HFF-Myc (cell line): ENCODE measurements around the gene GLB1L2.

Experiments used
- DNase-seq: peaks from one replicate; pipeline ENCODE4 v3.0.0-alpha.2; 2011; ENCODE audit warnings: low read depth; ENCODE audit errors: extremely low read depth
- H3K4me3 ChIP-seq: replicated peaks from 2 replicates; pipeline ENCODE4 v1.5.1; 2011; ENCODE audit warnings: low read depth, mild to moderate bottlenecking, control low read depth, low read length
- CTCF ChIP-seq: IDR thresholded peaks from 2 replicates; pipeline ENCODE4 v1.5.1; 2012; ENCODE audit warnings: mild to moderate bottlenecking, low read depth, low read length, control low read depth; ENCODE audit errors: missing control alignments

GLB1L2 gene

DNA sequence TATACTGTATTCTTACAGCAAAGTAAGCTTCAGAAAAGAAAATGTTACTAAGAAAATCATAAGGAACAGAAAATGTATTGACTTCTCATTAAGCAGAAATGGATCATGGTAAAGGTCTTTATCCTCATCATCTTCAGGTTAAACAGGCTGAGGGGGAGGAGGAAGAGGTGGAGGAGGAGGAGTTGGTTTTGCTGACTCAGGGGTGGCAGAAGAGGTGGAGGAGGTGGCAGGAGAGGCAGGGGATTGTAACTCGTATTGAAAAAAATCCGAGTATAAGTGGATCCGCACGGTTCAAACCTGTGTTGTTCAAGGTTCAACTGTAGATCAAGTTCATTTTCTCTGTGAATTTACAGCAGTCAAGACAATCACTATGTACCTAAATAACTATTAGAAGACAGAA, 42.6 kb upstream of the GLB1L2 start:
- no peak overlapping the region for H3K4me3 ChIP-seq
- TF ChIP-seq CTCF: no peak
- DNase-seq: no peak

DNA sequence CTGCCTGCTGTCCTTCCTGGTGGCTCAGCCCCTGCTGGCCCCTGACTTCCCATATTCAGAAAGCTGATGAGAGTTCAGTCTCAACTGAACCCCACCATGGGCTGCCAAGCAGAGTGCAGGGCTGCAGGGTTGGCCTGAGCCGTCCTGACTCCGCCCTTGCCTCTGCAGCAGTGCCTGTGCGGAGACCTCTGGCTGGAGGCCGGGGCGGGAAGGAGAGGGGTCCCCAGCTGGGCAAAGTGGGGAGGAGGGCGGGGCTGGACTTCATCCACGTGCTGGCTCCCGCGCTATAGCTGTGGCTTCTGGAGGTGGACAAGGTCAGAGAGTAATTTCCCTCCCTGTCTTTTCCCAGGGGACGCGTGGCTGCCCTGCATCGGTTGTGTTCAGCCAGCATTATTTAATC, 42.0 kb upstream of the GLB1L2 start:
- DNase-seq: no peak
- TF ChIP-seq CTCF: no peak
- H3K4me3 ChIP-seq: no peak overlapping the region

DNA sequence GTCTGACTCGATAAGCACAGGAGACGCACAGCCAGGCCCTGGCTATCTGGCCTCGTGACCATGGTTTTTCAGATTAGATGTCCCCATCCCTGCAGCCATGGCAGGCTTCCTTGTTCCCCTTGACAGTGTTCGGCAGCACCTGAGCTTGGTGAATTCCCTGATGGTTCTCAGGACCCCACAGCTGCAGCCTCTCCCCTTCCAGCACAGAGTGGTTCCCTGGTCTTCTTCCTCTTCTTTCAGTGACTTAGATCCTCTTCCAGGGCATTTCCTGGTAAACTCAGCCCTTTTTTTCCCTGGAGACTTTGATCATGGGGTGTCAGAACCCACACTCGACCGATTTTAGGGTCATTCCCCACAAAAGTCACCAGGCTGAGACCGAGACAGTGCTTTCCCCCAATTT, 41.1 kb upstream of the GLB1L2 start:
- H3K4me3 ChIP-seq: no peak overlapping the region
- no peak for TF ChIP-seq CTCF
- DNase-seq: no peak

- H3K4me3 ChIP-seq: no peak overlapping the region
- DNase-seq: no peak
- no peak for TF ChIP-seq CTCF
Measured at GRCh38 chr11:134291196-134291595, 40.6 kb upstream of the GLB1L2 start.

DNA sequence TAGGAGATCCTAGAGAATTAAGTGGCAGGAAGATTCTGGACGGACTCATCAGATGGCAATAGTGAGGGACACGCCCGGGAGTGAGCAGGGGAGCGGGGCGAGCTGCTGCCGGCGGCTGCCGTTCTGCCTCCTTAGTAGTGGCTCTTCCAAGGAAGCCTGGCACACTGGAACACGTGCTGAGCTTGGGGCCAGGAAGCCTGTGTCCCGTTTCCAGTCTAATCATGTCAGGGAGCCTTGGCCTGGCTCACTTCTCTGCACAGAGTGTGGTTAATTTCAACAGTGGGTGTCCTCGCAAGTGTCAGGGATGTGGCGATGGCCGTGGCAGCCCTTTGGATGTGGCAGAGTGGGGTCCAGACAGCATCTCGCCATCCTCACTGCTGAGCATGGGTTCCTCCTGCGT, 39.1 kb upstream of the GLB1L2 start:
- TF ChIP-seq CTCF: no peak
- no peak for DNase-seq

DNA sequence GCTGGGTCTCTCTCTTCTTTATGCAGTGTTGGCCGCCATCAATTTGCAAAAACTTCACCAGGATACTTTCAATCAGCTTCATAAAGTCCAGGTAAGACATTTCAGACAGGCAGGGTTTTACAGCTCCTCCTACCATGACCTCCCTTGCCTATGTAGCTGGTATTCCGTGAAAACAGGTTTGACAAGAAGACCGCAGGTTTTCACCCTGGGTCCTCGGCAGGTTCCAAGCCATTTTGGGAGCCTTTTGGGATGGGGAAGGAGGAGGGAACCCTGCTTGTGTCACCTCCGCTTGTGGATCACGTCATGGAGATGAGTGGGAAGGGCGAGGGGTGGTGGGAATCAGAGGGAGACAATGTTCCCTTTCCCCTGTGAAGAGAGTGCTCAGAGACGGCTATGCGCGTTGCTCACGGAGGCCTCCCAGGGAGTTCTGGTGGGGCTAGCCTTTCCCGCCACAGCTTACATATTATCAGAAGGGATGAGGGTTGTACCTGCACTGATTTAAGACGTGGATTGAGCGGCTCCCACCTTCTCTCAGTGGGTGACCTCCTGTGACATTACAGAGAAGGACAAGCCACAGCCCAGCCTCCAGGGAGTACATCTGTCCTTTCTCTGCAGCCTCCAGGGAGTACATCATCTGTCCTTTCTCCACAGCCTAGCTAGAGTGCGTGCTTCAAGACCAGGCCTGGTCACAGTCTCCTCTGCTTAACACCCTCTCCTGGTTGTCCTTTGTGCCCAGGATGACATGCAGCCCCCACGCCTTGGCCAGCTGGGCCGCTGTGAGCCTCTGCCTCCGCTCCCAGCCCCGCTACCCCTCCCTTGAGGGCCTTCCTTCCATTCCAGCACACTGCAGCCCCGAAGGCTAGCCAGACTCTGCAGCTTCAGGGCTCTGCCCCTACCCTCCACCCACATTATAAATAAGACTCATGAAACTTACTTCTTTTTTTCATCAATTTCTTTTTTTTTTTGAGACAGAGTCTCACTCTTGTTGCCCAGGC, 38.4 kb upstream of the GLB1L2 start:
- no peak overlapping the region for H3K4me3 ChIP-seq
- no peak for TF ChIP-seq CTCF
- no peak for DNase-seq

More for the DNA sequence above, 39.1 kb upstream of the GLB1L2 start:
- H3K4me3 ChIP-seq: no peak overlapping the region
